Measurements from ENCODE around the gene IMMT.

GRCh38 chr2:86142436-86143257 lies 52.6 kb downstream of the IMMT start:
- no peak for TF ChIP-seq EZH2 (IDR thresholded peaks at IDR 0.05; ENCODE audit: low read length)
- no peak for TF ChIP-seq CTCF (optimal IDR thresholded peaks at IDR 0.05 in 1 of 3, IDR thresholded peaks at IDR 0.05 in 1 of 3, conservative IDR thresholded peaks at IDR 0.05 in 1 of 3; ENCODE audit: extremely low read depth in 1 of 3, insufficient read depth in 2 of 3, low read length in 3 of 3)
